SU-DHL-6 (cell line): Measurements from ENCODE around the gene AOAH.

Source experiments
- EZH2phosphoT487 ChIP-seq: fragments of 200-600 bp; sonication (generic), shearing (Covaris generic); conservative IDR thresholded peaks from 2 replicates; pipeline ENCODE4 v1.6.1; 2018; ENCODE audit warnings: mild to moderate bottlenecking, antibody characterized with exemption, low read length, moderate library complexity, mixed read lengths
- TF ChIP-seq, protein P1 (sequence below): fragments of 200-600 bp; sonication (generic); IDR thresholded peaks from one replicate; pipeline ENCODE4 v1.5.1; 2017; ENCODE audit warnings: antibody characterized with exemption, mild to moderate bottlenecking, low read length, moderate library complexity; ENCODE audit not compliant: insufficient read depth, poor library complexity, severe bottlenecking

DNA sequence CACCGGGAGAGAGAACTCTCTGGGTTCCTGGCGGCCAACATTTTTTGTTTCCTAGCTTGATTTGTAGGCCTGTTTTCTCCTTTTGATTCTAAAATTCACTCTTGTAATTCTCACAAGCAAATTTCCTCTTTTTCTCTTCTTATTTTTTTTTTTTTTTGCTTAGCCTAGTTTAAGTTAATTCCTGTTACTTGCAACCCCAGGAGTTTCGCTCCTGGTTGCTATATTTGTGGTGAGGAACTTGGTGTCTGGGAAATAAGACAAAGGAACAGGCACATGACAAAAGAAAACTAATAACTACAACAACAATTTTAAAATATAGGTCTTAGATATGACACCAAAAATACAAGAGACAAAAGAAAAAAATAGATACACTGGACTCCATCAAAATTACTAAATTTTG lies 6.7 kb downstream of the AOAH start:
- TF ChIP-seq, protein P1, sequence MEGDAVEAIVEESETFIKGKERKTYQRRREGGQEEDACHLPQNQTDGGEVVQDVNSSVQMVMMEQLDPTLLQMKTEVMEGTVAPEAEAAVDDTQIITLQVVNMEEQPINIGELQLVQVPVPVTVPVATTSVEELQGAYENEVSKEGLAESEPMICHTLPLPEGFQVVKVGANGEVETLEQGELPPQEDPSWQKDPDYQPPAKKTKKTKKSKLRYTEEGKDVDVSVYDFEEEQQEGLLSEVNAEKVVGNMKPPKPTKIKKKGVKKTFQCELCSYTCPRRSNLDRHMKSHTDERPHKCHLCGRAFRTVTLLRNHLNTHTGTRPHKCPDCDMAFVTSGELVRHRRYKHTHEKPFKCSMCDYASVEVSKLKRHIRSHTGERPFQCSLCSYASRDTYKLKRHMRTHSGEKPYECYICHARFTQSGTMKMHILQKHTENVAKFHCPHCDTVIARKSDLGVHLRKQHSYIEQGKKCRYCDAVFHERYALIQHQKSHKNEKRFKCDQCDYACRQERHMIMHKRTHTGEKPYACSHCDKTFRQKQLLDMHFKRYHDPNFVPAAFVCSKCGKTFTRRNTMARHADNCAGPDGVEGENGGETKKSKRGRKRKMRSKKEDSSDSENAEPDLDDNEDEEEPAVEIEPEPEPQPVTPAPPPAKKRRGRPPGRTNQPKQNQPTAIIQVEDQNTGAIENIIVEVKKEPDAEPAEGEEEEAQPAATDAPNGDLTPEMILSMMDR, result no peak
- TF ChIP-seq EZH2phosphoT487, result no peak
